HG03135 (cell line): Measurements from ENCODE around the gene COG2.

Source experiments
- ATAC-seq: cut with Tn5 transposase; IDR thresholded peaks from one replicate; pipeline ENCODE4 v1.9.1; 2021; ENCODE audit warnings: mild to moderate bottlenecking, moderate library complexity; ENCODE audit not compliant: unreplicated experiment

Gene COG2

GRCh38 chr1:230668227-230668626 is 25.9 kb downstream of the COG2 start:
- no peak for ATAC-seq

- ATAC-seq: no peak
These were observed 27.3 kb downstream of the COG2 start for GRCh38 chr1:230669543-230669942.

GRCh38 chr1:230674581-230674980 is 32.3 kb downstream of the COG2 start:
- no peak for ATAC-seq

- no peak for ATAC-seq
These were observed 34.9 kb downstream of the COG2 start for GRCh38 chr1:230677200-230677599.

- no peak for ATAC-seq
These were observed 36.9 kb downstream of the COG2 start for GRCh38 chr1:230679192-230679591.

- ATAC-seq: no peak
These were observed 37.5 kb downstream of the COG2 start for GRCh38 chr1:230679825-230680224.

- no peak for ATAC-seq
These were observed 38.2 kb downstream of the COG2 start for GRCh38 chr1:230680300-230681025.

GRCh38 chr1:230681599-230681998 is 39.3 kb downstream of the COG2 start:
- no peak for ATAC-seq

- ATAC-seq: no peak
These were observed 40.0 kb downstream of the COG2 start for GRCh38 chr1:230682274-230682673.

GRCh38 chr1:230682882-230683610 is 40.8 kb downstream of the COG2 start:
- no peak for ATAC-seq

GRCh38 chr1:230684146-230684545 is 41.9 kb downstream of the COG2 start:
- no peak for ATAC-seq

- no peak for ATAC-seq
These were observed 42.7 kb downstream of the COG2 start for GRCh38 chr1:230684998-230685397.

- ATAC-seq: no peak
These were observed 44.5 kb downstream of the COG2 start for GRCh38 chr1:230686747-230687146.

GRCh38 chr1:230690101-230690500 is 47.8 kb downstream of the COG2 start:
- ATAC-seq: no peak

- ATAC-seq: no peak
These were observed 49.3 kb downstream of the COG2 start for GRCh38 chr1:230691615-230692014.

GRCh38 chr1:230693221-230693620 is 50.9 kb downstream of the COG2 start:
- no peak for ATAC-seq

- no peak for ATAC-seq
These were observed 51.5 kb downstream of the COG2 start for GRCh38 chr1:230693777-230694176.

GRCh38 chr1:230694464-230694863 is 52.2 kb downstream of the COG2 start:
- no peak for ATAC-seq

- ATAC-seq: no peak
These were observed 52.7 kb downstream of the COG2 start for GRCh38 chr1:230694991-230695390.

- no peak for ATAC-seq
These were observed 53.9 kb downstream of the COG2 start for GRCh38 chr1:230696218-230696617.

GRCh38 chr1:230696722-230697437 is 54.6 kb downstream of the COG2 start:
- no peak for ATAC-seq

GRCh38 chr1:230698130-230698529 is 55.8 kb downstream of the COG2 start:
- ATAC-seq: no peak
